ENCODE data around the gene AP3B1. TPM values are rescaled to one million over a fixed set of nuclear protein-coding genes. Genes with fewer than 3 reads are reported as not detected.
"Not testable (repeated sequence)": the region's sequence is repeated elsewhere in the genome, so short reads cannot be mapped to it uniquely, and the experiment has no call there.

Gene AP3B1
- total and polyA plus RNA-seq, 8 donors = 42.4 to 61.2 (median 48.7) TPM

DNA sequence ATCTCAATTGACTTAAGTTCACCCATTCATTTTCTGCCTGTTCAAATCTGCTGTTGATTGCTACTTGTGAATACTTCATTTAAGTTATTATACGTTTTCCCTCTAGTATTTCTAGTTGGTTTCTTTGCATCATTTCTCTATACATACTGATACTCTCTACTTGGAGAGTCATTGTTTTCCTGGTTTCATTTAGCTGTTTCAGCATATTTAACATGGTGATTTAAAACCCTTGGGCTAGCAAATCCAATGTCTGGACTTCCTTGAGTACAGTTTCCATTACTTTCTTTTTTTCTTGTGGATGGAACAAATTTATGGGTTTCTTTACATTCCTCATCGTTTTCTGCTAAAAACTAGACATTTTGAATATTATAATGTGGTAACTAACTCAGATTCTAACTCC is 90.7 kb downstream of the AP3B1 start:
- ATAC-seq = no peak
- TF ChIP-seq, protein P1, sequence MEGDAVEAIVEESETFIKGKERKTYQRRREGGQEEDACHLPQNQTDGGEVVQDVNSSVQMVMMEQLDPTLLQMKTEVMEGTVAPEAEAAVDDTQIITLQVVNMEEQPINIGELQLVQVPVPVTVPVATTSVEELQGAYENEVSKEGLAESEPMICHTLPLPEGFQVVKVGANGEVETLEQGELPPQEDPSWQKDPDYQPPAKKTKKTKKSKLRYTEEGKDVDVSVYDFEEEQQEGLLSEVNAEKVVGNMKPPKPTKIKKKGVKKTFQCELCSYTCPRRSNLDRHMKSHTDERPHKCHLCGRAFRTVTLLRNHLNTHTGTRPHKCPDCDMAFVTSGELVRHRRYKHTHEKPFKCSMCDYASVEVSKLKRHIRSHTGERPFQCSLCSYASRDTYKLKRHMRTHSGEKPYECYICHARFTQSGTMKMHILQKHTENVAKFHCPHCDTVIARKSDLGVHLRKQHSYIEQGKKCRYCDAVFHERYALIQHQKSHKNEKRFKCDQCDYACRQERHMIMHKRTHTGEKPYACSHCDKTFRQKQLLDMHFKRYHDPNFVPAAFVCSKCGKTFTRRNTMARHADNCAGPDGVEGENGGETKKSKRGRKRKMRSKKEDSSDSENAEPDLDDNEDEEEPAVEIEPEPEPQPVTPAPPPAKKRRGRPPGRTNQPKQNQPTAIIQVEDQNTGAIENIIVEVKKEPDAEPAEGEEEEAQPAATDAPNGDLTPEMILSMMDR (IDR thresholded peaks at IDR 0.05) = no peak
- no peaks in the 10 kb centered on the region for H3K9me3 ChIP-seq
- DNase-seq = no peak
- no peaks in the 10 kb centered on the region for H3K4me1 ChIP-seq
- H3K36me3 ChIP-seq = peaks cover 0 to 38% of the 10 kb centered on the region in 2 donors
- no peaks in the 10 kb centered on the region for H3K27me3 ChIP-seq
- intact Hi-C loops (cut with DNase I) = no loop called here
- no peak overlapping the region for H3K27ac ChIP-seq
- H3K4me3 ChIP-seq = no peak overlapping the region

DNA sequence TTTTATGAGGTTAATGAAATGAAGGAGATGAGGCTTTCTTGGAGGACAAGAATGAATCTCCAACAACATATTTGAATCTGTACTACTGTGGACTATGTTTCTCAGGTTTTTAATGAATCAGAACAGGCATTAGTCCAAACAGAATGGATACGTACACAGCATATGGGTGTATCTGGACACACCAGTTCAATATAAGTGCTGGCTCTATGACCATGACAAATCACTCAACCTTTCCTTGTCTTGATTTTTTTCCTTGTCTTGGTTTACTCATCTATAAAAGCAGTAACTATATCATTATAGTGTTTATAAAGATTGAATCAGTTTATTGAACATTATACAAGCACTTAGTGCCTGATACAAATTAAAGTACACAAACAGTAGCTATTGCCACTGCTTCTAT is 104.1 kb downstream of the AP3B1 start:
- Histone ChIP-seq H3K36me3 (peaks cover 0 to 15% of the 10 kb centered on the region in 2 donors), H3K27ac (no peak overlapping the region), H3K9me3 (peaks cover 0 to 12% of the 10 kb centered on the region in 2 donors), H3K27me3 (no peaks in the 10 kb centered on the region), H3K4me3 (no peak overlapping the region), H3K4me1 (no peaks in the 10 kb centered on the region)
- intact Hi-C loops (cut with DNase I) = no loop called here
- TF ChIP-seq, protein P1 (IDR thresholded peaks at IDR 0.05) = no peak
- no peak for ATAC-seq
- DNase-seq = no peak

DNA sequence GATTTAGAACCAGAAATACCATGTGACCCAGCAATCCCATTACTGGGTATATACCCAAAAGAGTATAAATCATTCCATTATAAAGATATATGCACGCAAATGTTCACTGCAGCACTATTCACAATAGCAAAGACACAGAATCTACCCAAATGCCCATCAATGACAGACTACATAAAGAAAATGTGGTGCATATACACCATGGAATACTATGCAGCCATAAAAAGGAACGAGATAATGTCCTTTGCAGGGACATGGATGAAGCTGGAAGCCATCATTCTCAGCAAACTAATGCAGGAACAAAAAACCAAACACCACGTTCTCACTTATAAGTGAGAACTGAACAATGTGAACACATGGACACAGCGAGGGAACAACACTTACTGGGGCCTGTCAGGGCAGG is 105.8 kb downstream of the AP3B1 start:
- peaks cover 0 to 15% of the 10 kb centered on the region in 2 donors for H3K36me3 ChIP-seq
- H3K27ac ChIP-seq; ATAC-seq; intact Hi-C loops (cut with DNase I); H3K4me3 ChIP-seq; DNase-seq; H3K27me3 ChIP-seq; H3K4me1 ChIP-seq: not testable (repeated sequence)
- H3K9me3 ChIP-seq = peaks cover 0 to 12% of the 10 kb centered on the region in 2 donors

DNA sequence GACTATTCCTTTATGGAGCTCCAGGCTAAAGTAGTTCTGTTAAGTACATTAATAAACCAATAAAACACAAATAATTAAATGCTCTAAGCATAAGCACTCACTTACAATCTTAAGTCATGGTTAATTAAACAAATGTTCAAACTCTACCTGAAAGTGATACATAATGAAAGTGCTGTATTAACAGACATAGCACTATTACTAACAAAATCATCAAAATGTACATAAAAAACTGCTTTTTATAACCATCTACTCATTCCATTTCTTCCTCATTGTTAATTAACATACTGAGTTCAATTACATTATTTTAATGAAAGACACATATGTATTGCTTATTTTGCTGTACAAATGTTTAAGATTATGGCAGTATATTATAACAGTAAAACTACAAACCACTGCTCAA is 107.3 kb downstream of the AP3B1 start:
- DNase-seq = no peak

DNA sequence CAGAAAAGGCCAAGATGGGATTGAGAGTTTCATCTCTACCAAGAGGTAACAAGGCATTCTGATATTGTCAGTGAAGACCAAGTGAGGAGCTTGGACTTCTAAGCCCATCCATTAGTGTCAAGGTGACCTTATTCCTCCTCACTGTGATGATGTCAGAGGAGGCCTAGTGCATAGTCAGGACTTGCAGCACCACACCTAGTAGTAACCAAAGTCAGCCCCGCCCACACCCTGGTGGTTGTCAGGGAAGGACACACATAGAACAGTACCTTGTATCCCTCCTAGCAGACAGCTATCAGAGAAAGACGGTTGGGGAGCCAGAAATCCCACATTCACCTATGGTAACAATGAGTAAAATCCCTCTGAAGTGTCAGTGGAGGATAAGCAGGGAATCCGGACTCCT is 111.7 kb downstream of the AP3B1 start:
- peaks cover 0 to 13% of the 10 kb centered on the region in 2 donors for H3K36me3 ChIP-seq
- intact Hi-C loops (cut with DNase I) = no loop called here
- no peak overlapping the region for H3K4me3 ChIP-seq
- DNase-seq (peak in 1 of 4 donors; percentile 43), ATAC-seq (no peak)
- no peaks in the 10 kb centered on the region for H3K27me3 ChIP-seq
- peaks cover 0 to 5% of the 10 kb centered on the region in 2 donors for H3K9me3 ChIP-seq
- TF ChIP-seq, protein P1 (IDR thresholded peaks at IDR 0.05) = no peak
- H3K4me1 ChIP-seq = no peaks in the 10 kb centered on the region
- H3K27ac ChIP-seq = no peak overlapping the region

More for the DNA sequence above, 107.3 kb downstream of the AP3B1 start:
- peaks cover 0 to 15% of the 10 kb centered on the region in 2 donors for H3K36me3 ChIP-seq
- H3K27me3 ChIP-seq = no peaks in the 10 kb centered on the region
- intact Hi-C loops (cut with DNase I) = no loop called here
- no peak overlapping the region for H3K4me3 ChIP-seq
- peaks cover 0 to 12% of the 10 kb centered on the region in 2 donors for H3K9me3 ChIP-seq
- TF ChIP-seq, protein P1 (IDR thresholded peaks at IDR 0.05) = no peak
- no peaks in the 10 kb centered on the region for H3K4me1 ChIP-seq
- ATAC-seq = no peak
- no peak overlapping the region for H3K27ac ChIP-seq

DNA sequence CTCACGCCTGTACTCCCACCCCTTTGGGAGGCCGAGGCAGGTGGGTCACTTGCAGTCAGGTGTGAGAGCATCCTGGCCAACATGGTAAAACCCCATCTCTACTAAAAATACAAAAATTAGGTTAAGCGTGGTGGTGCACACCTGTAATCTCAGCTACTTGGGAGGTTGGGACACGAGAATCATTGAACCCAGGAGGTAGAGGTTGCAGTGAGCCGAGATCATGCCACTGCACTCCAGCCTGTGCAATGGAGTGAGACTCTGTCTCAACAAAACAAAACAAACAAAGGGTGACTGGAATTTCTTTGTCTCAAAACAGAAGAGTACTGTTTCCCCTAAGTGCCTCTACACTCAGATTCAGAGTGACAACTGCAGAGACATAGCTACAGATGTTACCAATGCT is 116.1 kb downstream of the AP3B1 start:
- no peaks in the 10 kb centered on the region for H3K9me3 ChIP-seq
- TF ChIP-seq, protein P1 (IDR thresholded peaks at IDR 0.05) = no peak
- peaks cover 0 to 41% of the 10 kb centered on the region in 2 donors for H3K36me3 ChIP-seq
- H3K27me3 ChIP-seq = no peaks in the 10 kb centered on the region
- intact Hi-C loops (cut with DNase I) = no loop called here
- ATAC-seq = no peak
- no peak for DNase-seq
- no peaks in the 10 kb centered on the region for H3K4me1 ChIP-seq
- H3K27ac ChIP-seq = no peak overlapping the region
- H3K4me3 ChIP-seq = no peak overlapping the region

DNA sequence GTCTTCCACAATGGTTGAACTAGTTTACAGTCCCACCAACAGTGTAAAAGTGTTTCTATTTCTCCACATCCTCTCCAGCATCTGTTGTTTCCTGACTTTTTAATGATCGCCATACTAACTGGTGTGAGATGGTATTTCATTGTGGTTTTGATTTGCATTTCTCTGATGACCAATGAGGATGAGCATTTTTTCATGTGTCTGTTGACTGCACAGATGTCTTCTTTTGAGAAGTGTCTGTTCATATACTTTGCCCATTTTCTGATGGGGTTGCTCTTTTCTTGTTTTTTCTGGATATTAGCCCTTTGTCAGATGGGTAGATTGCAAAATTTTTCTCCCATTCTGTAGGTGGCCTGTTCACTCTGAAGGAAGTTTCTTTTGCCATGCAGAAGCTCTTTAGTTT is 124.2 kb downstream of the AP3B1 start:
- peaks cover 0 to 36% of the 10 kb centered on the region in 2 donors for H3K36me3 ChIP-seq
- H3K27ac ChIP-seq; intact Hi-C loops (cut with DNase I); DNase-seq; ATAC-seq; H3K9me3 ChIP-seq; H3K27me3 ChIP-seq; H3K4me1 ChIP-seq; H3K4me3 ChIP-seq: not testable (repeated sequence)

Data from left lung (tissue), 10 donors.